ENCODE results near the gene PPIF.

Gene PPIF

GRCh38 chr10:79328737-79329504, 18.3 kb upstream of the PPIF start:
- ATAC-seq: no peak
- TF ChIP-seq ZNF8 (CRISPR knock-in tag; IDR thresholded peaks at IDR 0.05) (no peak), TSHZ2 (CRISPR knock-in tag; IDR thresholded peaks at IDR 0.05) (no peak), BACH2 (CRISPR knock-in tag; IDR thresholded peaks at IDR 0.05; ENCODE audit: borderline replicate concordance) (no peak), PPARA (CRISPR knock-in tag; IDR thresholded peaks at IDR 0.05; ENCODE audit: borderline replicate concordance) (no peak), ISL1 (CRISPR knock-in tag; IDR thresholded peaks at IDR 0.05) (no peak), PATZ1 (CRISPR knock-in tag; IDR thresholded peaks at IDR 0.05; ENCODE audit: borderline replicate concordance) (no peak), CSDC2 (CRISPR knock-in tag; IDR thresholded peaks at IDR 0.05) (no peak), ZNF565 (CRISPR knock-in tag; conservative IDR thresholded peaks at IDR 0.05; ENCODE audit: low read depth) (no peak), ZFP3 (CRISPR knock-in tag; IDR thresholded peaks at IDR 0.05) (no peak), SNAI2 (CRISPR knock-in tag; IDR thresholded peaks at IDR 0.05) (no peak), ARNTL (CRISPR knock-in tag; IDR thresholded peaks at IDR 0.05; ENCODE audit: borderline replicate concordance, low read depth) (no peak), TOX (CRISPR knock-in tag; IDR thresholded peaks at IDR 0.05; ENCODE audit: borderline replicate concordance) (no peak), ZNF70 (CRISPR knock-in tag; IDR thresholded peaks at IDR 0.05) (no peak), OSR1 (CRISPR knock-in tag; IDR thresholded peaks at IDR 0.05) (no peak), CREB5 (CRISPR knock-in tag; IDR thresholded peaks at IDR 0.05; ENCODE audit: low read depth) (no peak), RARB (CRISPR knock-in tag; IDR thresholded peaks at IDR 0.05) (no peak), TCF4 (CRISPR knock-in tag; IDR thresholded peaks at IDR 0.05; ENCODE audit: borderline replicate concordance) (no peak), POU6F1 (CRISPR knock-in tag; IDR thresholded peaks at IDR 0.05; ENCODE audit: borderline replicate concordance, low read depth) (no peak)

GRCh38 chr10:79329529-79329928, 17.7 kb upstream of the PPIF start:
- ATAC-seq: no peak
- TF ChIP-seq SNAI2 (CRISPR knock-in tag; IDR thresholded peaks at IDR 0.05): no peak
- TF ChIP-seq CREB5 (CRISPR knock-in tag; IDR thresholded peaks at IDR 0.05; ENCODE audit: low read depth): no peak
- no peak for TF ChIP-seq CSRNP3 (CRISPR knock-in tag; IDR thresholded peaks at IDR 0.05)
- TF ChIP-seq TCF4 (CRISPR knock-in tag; IDR thresholded peaks at IDR 0.05; ENCODE audit: borderline replicate concordance): no peak
